Erythroblast (primary cell): ENCODE data around the gene CHD9NB.
"Not testable (repeated sequence)": the region's sequence is repeated elsewhere in the genome, so short reads cannot be mapped to it uniquely, and the experiment has no call there.

Experiments used
- DNase-seq, 2 experiments: peaks; one replicate each; lab custom pipeline; 2025; lab: John Stamatoyannopoulos, UW
- GATA1 ChIP-seq: IDR thresholded peaks from 2 replicates; pipeline ENCODE4 v1.6.1; 2011; ENCODE audit warnings: low read depth, mild to moderate bottlenecking, control low read depth, low read length, moderate library complexity
- POLR2A ChIP-seq: IDR thresholded peaks from 2 replicates; pipeline ENCODE4 v1.6.1; 2011; ENCODE audit warnings: mild to moderate bottlenecking, low read length

Gene CHD9NB

DNA sequence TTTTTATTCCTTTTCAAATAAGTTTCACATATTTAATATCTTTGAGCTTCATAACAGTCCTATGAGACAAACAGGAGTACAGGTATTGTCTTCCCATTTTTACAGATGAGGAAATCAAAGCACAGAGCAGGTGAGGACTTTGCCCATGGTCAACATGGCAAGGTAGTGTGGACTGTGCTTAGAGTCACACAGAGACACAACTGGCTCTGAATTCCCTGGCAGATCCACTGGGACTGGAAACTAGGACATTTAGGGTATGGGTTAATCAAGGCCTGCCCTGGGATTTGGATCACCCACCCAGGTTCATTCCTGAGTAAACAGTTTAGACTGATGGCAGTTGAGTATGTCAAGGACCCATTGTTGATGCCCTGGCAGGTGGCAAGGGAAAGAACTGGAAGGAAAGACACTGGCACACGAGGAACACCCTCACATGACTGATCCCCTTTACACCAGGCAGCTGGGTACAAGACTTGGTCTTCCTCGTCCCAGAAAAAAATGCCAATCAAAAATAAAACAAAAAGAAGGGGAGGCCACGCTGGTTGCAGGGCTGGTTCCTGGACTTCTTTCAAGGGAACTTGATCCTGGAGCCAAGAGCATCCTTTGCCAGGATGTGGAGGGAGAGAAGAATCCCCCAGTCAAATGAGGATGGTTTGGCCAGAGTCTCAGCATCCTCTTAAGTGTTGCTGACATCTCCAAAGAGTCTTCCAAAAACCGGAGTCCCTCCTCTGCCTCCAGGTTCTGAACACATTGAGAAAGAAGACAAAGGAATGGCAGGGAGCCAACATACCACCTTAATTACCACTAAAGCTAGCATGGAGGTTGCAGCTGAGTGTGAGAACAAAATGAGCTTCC is 37.0 kb upstream of the CHD9NB start:
- no peak for DNase-seq
- TF ChIP-seq GATA1 (no peak), POLR2A (no peak)

DNA sequence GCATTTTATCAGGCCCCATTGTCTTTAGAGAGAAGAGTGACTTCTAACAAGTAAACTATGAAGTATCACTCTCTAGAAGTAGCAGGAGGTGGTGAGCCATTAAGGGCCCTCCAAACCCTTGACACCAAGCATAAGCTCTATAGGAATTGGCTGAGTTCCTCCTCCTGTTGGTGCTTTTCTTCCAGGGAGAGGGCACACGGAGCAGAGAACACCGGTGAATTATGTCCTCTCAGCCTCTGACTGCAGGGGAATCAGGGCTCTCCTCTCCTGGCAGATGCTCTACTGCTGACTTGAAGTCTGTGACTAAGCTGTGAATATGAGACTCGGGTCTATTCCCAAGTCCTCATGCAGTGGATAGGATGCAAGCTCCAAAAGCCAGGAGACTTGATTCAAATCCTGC is 34.4 kb upstream of the CHD9NB start:
- DNase-seq, result no peak
- no peak for TF ChIP-seq POLR2A
- no peak for TF ChIP-seq GATA1

DNA sequence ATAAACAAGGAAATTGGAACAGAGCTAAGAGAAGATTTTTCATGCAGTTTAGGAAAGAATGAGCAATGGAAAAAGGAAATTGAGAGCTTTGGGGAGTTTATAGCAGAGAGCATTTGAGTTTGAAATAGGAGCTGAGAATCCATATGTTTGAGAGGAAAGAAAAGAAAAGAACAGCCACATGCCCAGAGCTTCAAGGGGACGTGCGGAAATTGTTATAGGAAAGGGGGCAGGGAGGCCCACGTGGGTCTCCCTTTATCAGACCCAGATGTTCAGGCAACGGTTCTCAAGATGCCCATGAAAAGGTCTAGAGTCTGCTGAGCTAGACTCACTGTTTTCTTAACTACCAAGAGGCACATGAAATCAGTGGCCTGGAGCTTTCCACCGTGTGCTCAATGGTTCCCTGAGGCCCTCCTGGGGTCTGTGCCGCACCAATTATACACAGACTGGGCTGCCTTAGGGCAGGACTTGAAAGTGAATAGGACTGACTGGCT is 33.3 kb upstream of the CHD9NB start:
- DNase-seq, result peak; percentile 22 to 68
- TF ChIP-seq POLR2A (no peak), GATA1 (no peak)

DNA sequence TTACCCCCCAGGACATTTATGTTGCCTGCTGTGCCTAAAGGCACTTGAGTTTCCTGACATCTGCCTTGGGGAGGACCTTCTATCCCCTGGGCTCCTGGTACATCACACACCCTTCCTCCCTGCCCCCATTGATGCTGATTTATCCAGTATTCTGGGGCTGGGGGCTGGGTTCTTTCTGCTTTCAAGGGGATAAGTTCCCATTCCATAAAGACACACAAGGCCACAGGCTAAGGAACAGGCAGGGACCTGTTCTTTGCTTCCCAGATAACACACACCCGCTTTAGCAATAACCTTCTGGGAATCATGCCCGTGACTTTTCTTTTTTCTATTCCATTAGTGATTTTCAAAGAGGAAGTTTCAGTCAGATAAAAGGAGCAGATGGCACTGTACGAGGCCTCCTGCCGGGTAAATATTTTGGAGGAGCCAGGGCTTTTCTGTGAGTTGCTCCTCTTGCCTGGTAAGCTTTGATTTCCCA is 32.7 kb upstream of the CHD9NB start:
- no peak for TF ChIP-seq POLR2A
- no peak for TF ChIP-seq GATA1
- DNase-seq, result no peak

DNA sequence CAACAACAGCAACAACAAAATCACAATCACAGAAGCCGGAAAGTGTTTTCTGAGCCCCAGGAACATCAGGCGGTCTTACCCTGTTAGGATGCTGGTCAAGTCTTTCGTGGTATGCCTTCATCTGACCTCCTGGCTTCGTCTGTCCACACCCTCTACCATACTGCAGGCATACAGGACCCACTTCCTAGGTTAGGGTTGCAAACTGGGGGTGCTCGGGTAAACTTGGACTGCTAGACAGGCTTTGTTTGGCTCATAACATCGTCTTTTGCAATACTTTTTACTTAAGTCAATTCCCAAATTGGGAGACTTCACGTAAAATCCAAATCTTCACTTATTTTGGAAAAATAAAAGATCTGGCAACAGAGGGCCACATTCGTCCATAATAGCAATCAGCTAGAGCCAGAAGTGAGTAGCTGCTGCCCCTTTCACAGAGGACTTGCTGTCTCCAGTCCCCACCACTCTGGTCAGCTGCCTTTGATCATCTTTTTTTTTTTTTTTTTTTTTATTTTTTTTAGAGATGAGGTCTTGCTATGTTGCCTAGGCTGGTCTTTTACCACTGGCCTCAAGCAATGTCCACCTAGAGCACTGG is 32.1 kb upstream of the CHD9NB start:
- no peak for DNase-seq
- TF ChIP-seq GATA1, result no peak
- no peak for TF ChIP-seq POLR2A

DNA sequence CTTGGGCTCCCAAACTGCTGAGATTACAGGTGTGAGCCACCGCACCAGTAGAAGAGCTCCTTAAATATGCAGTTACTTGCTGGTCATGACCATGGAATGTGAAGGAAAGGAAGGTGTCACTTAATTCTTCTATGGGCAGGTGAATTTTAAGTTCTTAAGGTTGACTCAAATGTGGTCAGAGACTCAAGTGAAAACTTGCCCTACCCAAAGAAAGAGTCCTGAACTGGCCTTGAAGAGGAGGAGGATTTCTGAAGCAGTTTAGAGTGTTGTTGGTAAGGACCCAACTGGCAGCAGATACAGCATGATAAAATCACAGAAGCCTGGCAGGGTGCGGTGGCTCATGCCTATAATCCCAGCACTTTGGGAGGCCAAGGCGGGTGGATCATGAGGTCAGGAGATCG is 31.4 kb upstream of the CHD9NB start:
- TF ChIP-seq POLR2A (no peak), GATA1 (no peak)
- no peak for DNase-seq

DNA sequence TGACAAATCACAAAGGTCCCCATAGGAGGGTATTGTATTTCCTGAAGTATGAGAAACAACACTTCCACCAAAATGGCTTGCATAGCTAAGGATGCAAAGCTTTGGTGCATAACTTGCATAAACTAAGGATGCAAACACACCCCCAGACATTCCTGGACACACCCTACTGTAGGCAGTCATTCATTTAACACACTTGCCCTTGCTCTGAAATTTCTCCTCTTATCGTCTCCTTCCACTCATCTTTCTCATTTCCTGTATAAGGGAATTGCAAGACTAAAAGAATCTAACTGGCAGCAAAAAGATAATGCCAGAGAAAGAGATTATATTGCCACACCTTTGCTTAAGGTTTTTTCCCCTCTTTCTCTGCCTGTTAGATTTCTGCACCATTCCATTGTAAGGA is 30.4 kb upstream of the CHD9NB start:
- peak; percentile 20 for DNase-seq
- TF ChIP-seq POLR2A, result no peak
- no peak for TF ChIP-seq GATA1

DNA sequence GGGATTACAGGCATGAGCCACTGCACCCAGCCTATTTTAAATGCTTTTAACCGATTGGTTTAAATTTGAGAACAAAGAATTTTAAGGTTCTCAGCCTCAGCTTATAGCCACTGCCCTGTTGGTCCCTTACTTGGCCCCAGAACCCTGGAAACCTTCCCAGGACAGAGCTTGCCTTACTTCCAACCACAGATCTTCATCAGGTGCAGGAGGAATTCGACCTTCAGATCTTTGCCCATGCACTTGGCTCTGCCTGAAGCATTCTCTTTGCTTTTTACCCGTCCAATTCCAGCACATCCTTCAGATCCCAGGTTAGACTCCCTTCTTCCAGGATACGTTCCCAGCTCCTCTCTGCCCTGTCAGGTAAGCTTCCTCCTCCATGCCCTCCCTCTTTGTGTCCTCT is 29.8 kb upstream of the CHD9NB start:
- TF ChIP-seq POLR2A (no peak), GATA1 (no peak)
- no peak for DNase-seq

DNA sequence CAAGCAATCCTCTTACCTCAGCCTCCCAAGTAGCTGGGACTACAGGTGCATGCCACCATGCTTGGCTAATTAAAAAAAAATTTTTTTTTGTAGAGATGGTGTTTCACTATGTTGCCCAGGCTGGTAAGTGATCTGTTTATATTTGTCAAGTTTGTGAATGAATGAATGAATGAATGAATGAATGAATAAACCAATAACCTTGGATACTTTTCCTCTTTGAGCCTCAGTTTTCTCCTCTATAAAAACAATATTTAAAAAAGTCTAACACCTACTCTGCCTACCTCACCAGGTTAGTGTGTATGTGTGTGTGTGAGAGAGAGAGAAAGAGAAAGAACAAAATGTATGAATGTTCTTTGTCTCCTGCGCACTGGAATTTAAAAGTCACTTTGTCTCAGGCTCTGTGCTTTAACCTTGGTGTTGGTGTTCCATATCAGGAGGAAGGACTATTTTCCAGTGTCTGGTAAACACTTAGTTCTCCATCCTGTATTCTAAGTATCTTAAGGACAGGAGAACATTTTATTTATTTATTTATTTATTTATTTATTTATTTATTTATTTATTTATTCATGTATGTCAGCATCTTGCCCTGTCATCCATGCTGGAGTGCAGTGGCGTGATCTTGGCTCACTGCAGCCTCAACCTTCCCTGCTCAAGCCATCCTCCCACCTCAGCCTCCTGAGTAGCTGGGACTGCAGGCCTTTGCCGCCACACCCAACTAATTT is 29.1 kb upstream of the CHD9NB start:
- TF ChIP-seq GATA1 (no peak), POLR2A (no peak)
- DNase-seq, result no peak

DNA sequence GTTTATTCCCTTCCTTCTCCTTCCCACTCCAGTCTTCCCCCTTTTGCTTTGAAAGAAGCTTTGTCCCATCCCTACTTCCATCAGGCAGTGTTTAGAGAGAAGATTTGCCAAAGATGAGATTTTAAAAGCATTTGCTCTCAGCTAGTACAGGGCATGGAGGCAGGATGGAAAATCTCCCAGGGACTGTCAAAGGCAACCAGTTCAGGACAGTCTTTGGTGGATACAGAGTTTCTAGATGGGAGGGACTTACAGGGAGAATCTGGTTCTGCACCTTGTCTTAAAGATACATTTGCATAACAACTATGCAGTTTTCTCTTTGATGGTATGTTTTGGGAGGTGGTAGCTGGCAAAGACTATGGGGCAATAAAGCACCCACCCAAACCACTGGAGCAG is 28.3 kb upstream of the CHD9NB start:
- TF ChIP-seq POLR2A, result no peak
- no peak for TF ChIP-seq GATA1
- DNase-seq, result no peak

DNA sequence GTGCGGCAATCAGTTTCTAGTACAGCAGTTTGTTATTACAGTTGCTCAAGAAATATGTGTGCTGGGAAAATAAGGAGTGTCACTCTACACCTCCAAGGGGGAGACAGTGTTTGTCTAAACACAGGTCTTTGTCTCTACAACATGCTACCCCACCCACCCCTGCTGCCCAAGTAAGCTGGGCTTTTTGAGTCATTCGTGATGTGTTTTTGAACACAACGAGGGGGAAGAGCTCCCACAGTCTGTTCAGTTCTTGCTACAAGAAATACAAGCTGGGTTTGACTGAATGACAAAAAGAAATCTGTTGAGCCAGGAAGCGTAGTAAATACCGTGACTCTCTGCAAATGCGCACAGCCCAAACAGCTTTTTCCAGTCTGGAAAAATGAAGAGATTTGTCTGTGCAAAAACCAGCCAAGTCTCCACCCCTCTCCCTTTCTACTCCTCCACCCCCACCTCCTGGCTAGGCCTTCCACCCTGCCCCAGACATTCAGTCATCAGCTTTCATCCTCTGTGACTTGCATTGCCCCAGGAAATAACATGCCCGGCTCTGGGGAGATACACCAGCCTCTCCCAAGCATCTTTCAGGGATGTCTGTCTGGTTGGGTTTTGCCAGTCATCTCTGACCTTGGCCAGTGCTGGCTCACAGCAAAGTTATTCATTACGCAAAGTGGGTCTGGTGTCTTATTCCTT is 27.8 kb upstream of the CHD9NB start:
- DNase-seq, result no peak
- TF ChIP-seq GATA1 (no peak), POLR2A (no peak)

DNA sequence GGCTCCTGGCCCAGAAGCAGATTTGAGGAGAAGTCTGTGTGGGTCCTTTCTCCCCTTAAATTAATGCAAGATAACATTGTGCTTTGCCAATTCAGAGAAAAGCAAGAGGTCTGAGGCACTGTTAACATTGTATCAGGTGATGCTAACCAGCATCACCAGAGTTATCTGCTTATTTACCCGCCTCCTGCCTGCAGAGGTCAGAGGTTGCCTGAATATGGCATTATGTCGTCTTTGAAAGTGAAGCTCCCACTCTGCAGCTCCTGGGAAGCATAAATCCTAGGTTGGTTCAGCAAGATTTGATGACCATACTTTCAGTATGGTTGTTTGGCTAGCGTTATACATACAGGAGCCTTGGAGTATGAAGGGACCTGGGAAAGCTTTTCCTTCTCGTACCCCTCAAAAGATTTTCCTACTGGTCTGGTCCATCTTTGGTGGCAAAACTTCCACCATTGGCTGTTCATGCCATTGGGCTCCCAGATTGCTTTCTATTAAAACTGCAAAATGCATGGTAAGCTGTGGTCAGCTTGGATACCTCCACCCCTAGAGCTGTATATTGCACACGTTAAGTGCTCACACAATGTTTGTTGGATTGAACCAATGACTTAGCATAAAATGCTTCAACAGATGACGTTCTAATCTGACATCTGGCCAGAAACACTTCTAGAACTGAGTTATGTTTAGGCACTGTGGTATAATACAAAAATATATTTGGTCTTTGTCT is 26.2 kb upstream of the CHD9NB start:
- peak; percentile 64 to 66 for DNase-seq

DNA sequence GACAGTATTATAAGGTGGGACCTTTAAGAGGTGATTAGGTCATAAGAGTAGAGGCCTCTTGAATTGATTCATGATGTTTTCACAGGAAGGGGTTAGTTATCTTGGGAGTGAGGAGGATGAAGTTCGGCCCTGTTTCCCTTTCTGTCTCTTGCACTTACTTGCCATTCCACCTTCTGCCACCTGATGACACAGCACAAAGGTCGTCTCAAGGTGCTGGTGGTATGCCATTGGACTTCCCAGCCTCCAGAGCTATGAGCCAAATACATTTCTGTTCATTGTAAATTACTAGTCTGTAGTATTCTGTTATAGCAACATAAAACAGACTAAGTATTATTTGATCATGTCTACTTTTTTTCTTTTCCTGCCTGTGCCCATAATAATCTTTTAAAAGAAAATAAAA is 25.6 kb upstream of the CHD9NB start:
- TF ChIP-seq POLR2A, result no peak
- TF ChIP-seq GATA1, result no peak
- no peak for DNase-seq

More for the DNA sequence above, 26.2 kb upstream of the CHD9NB start:
- no peak for TF ChIP-seq GATA1
- TF ChIP-seq POLR2A, result no peak

DNA sequence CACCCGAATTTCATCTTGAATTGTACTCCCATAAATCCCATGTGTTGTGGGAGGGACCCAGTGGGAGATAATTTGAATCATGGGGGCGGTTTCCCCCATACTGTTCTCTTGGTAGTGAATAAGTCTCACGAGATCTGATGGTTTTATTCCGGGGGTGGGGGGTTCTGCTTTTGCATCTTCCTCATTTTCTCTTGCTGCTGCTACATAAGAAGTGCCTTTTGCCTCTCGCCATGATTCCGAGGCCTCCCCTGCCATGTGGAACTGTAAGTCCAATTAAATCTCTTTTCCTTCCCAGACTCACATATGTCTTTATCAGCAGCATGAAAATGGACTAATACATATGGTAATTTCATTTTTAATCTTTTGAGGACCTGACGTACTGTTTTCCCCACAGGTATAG is 22.8 kb upstream of the CHD9NB start:
- not testable (repeated sequence) for DNase-seq

DNA sequence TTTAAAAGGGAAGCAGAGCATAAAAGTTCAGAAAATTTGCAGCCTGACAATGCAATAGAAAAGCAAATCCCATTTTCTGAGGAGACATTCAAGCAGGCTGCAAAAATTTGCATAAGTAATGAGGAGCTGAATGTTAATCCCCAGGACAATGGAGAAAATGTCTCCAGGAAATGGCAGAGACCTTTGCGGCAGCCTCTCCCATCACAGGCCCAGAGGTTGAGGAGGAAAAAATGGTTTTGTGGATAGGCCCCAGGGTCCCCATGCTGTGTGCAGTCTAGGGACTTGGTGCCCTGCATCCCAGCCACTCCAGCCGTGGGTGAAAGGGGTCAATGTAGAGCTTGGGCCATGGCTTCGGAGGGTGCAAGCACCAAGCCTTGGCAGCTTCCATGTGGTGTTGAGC is 21.6 kb upstream of the CHD9NB start:
- not testable (repeated sequence) for DNase-seq
